HepG2 (cell line): ENCODE data around the gene CLVS2. TPM values are rescaled to one million over a fixed set of nuclear protein-coding genes. Genes with fewer than 3 reads are reported as not detected.

Source experiments
- ATAC-seq: fragments of 200-7000 bp; cut with Tn5 transposase; 3 replicates; pipeline ENCODE4 v1.9.1; 2020; ENCODE audit warnings: mild to moderate bottlenecking, moderate library complexity
- BruUV-seq: library from RNA; stranded (reverse); fragments of 400-500 nt; replicated peaks from 2 replicates; lab custom pipeline; 2021; lab: Mats Ljungman, UMichigan
- CTCF ChIA-PET: fragments of 300-600 bp; formaldehyde crosslinking; extraction: SDS; loops from one replicate; lab custom pipeline; 2021; ENCODE audit warnings: low total read pairs, inconsistent platforms, low intra/inter-chr PET ratio; lab: Yijun Ruan, JAX
- POLR2A ChIA-PET: fragments of 350-600 bp; sonication (Branson Sonifier 250); formaldehyde crosslinking; loops from one replicate; lab custom pipeline; 2020; ENCODE audit warnings: antibody characterized with exemption, inconsistent platforms; lab: Yijun Ruan, JAX
- DNase-seq: peaks from one replicate; pipeline ENCODE4 v3.0.0-alpha.2; 2015; ENCODE audit warnings: low spot score
- FAIRE-seq: peaks from 3 replicates; lab custom pipeline; 2011; peaks lifted over from hg19 to GRCh38; lab: Jason Lieb, UNC
- H2AFZ ChIP-seq: one replicate; pipeline ENCODE4 v1.6.1; 2011; ENCODE audit warnings: low read length, inconsistent platforms
- H3K27ac ChIP-seq: fragments of 300-600 bp; 3 replicates; pipeline ENCODE4 v1.8.0; 2011; ENCODE audit warnings: mixed run types, mild to moderate bottlenecking, mixed read lengths, low read length, inconsistent platforms; ENCODE audit not compliant: insufficient read depth; ENCODE audit errors: extremely low read length
- H3K27me3 ChIP-seq, 2 experiments: fragments of 200-600 bp in 1 of 2; 2 replicates in 1 of 2; 3 replicates in 1 of 2; pipeline versions ENCODE4 v1.6.0 to v1.8.0; 2011; ENCODE audit warnings: low read length in 2 of 2, mild to moderate bottlenecking in 2 of 2, moderate library complexity in 2 of 2, inconsistent platforms in 1 of 2; ENCODE audit not compliant: insufficient read depth in 2 of 2, control insufficient read depth in 1 of 2
- H3K36me3 ChIP-seq, 2 experiments: fragments of 200-600 bp in 1 of 2; replicated peaks in 1 of 2; 2 replicates in 1 of 2; 3 replicates in 1 of 2; pipeline versions ENCODE4 v1.5.1 to v1.8.0; 2011; ENCODE audit warnings: low read length in 2 of 2, inconsistent platforms in 1 of 2; ENCODE audit not compliant: insufficient read depth in 2 of 2, control insufficient read depth in 1 of 2
- H3K4me1 ChIP-seq: 2 replicates; pipeline ENCODE4 v1.5.1; 2012; ENCODE audit warnings: low read length, inconsistent platforms; ENCODE audit not compliant: insufficient read depth
- H3K4me2 ChIP-seq: 2 replicates; pipeline ENCODE4 v1.6.0; 2011; ENCODE audit warnings: low read depth, low read length, inconsistent platforms
- H3K4me3 ChIP-seq, 3 experiments: fragments of 200-600 bp in 1 of 3; sonication (generic), shearing (Covaris generic) in 1 of 3; replicated peaks in 1 of 3; 2 replicates each; pipeline ENCODE4 v1.5.1; 2011 to 2016; ENCODE audit warnings: low read length in 3 of 3, inconsistent platforms in 2 of 3, low read depth in 2 of 3, mild to moderate bottlenecking in 2 of 3, control low read depth in 1 of 3, mixed read lengths in 1 of 3; ENCODE audit not compliant: insufficient read depth in 1 of 3
- H3K79me2 ChIP-seq: one replicate; pipeline ENCODE4 v1.6.1; 2011; ENCODE audit warnings: low read length, inconsistent platforms; ENCODE audit not compliant: insufficient read depth
- H3K9ac ChIP-seq: 2 replicates; pipeline ENCODE4 v1.6.0; 2011; ENCODE audit warnings: mild to moderate bottlenecking, low read depth, low read length, inconsistent platforms; ENCODE audit not compliant: insufficient read depth
- H3K9me3 ChIP-seq: 2 replicates; pipeline ENCODE4 v1.5.1; 2012; ENCODE audit warnings: mild to moderate bottlenecking, low read length
- H4K20me1 ChIP-seq: 2 replicates; pipeline ENCODE4 v1.6.0; 2011; ENCODE audit warnings: inconsistent platforms, mild to moderate bottlenecking, low read length, moderate library complexity; ENCODE audit not compliant: insufficient read depth
- CHCHD3 ChIP-seq: sonication (generic); formaldehyde crosslinking; IDR thresholded peaks from 2 replicates; pipeline ENCODE4 v1.8.0; 2022; ENCODE audit warnings: mild to moderate bottlenecking, missing genetic modification reagents, moderate library complexity
- ELF1 ChIP-seq: sonication (generic); formaldehyde crosslinking; IDR thresholded peaks from 2 replicates; pipeline ENCODE4 v1.4.0; 2020; ENCODE audit warnings: missing genetic modification reagents
- FLYWCH1 ChIP-seq: sonication (generic); formaldehyde crosslinking; IDR thresholded peaks from 2 replicates; pipeline ENCODE4 v1.8.1; 2023; ENCODE audit warnings: mild to moderate bottlenecking, missing genetic modification reagents
- GABPB1 ChIP-seq: IDR thresholded peaks from 2 replicates; pipeline ENCODE4 v1.6.1; 2016; ENCODE audit warnings: mild to moderate bottlenecking, missing genetic modification reagents, moderate library complexity, missing compliant biosample characterization
- GATAD2A ChIP-seq: IDR thresholded peaks from 2 replicates; pipeline ENCODE4 v1.6.1; 2016
- MAFF ChIP-seq: IDR thresholded peaks from 2 replicates; pipeline ENCODE4 v1.6.1; 2011; ENCODE audit warnings: low read depth, low read length, improper control_type of control experiment
- MAFK ChIP-seq, 2 experiments: IDR thresholded peaks in 1 of 2; conservative IDR thresholded peaks in 1 of 2; 2 replicates each; pipeline ENCODE4 v1.6.1; 2011; ENCODE audit warnings: improper control_type of control experiment in 2 of 2, low read length in 2 of 2
- MBNL3 ChIP-seq: fragments of 250-450 bp; sonication (Bioruptor Pico); conservative IDR thresholded peaks from 2 replicates; pipeline ENCODE4 v1.8.0; 2022; ENCODE audit warnings: mild to moderate bottlenecking, inconsistent platforms
- PBX2 ChIP-seq: IDR thresholded peaks from 2 replicates; pipeline ENCODE4 v1.6.1; 2016; ENCODE audit warnings: control low read depth
- PRPF4 ChIP-seq: fragments of 200-400 bp; formaldehyde crosslinking; IDR thresholded peaks from 2 replicates; pipeline ENCODE4 v1.6.1; 2016; ENCODE audit warnings: low read length, low read depth; ENCODE audit not compliant: poor library complexity, severe bottlenecking
- ZFP1 ChIP-seq: IDR thresholded peaks from 2 replicates; pipeline ENCODE4 v1.6.1; 2016
- ZKSCAN5 ChIP-seq: sonication (generic); formaldehyde crosslinking; IDR thresholded peaks from 2 replicates; pipeline ENCODE4 v1.5.1; 2020; ENCODE audit warnings: mild to moderate bottlenecking, missing genetic modification reagents
- ZNF232 ChIP-seq: sonication (generic); formaldehyde crosslinking; IDR thresholded peaks from 2 replicates; pipeline ENCODE4 v1.4.0; 2020; ENCODE audit warnings: missing genetic modification reagents, borderline replicate concordance
- ZNF235 ChIP-seq: sonication (generic); formaldehyde crosslinking; IDR thresholded peaks from 2 replicates; pipeline ENCODE4 v1.8.1; 2023; ENCODE audit warnings: mild to moderate bottlenecking, missing genetic modification reagents, borderline replicate concordance
- ZNF468 ChIP-seq: sonication (generic); formaldehyde crosslinking; IDR thresholded peaks from 2 replicates; pipeline ENCODE4 v1.8.0; 2022; ENCODE audit warnings: mild to moderate bottlenecking, moderate library complexity, missing genetic modification reagents
- ZNF484 ChIP-seq: sonication (generic); formaldehyde crosslinking; IDR thresholded peaks from 2 replicates; pipeline ENCODE4 v1.5.1; 2020; ENCODE audit warnings: mild to moderate bottlenecking, low read depth, missing genetic modification reagents, borderline replicate concordance
- in situ Hi-C: cut with HindIII; loops from 2 replicates; pipeline ENCODE4 v1.10.0; 2017; ENCODE audit warnings: low pct_unique_long_range_greater_than_20kb; ENCODE audit not compliant: extremely low pct_ligation_motif_present
- intact Hi-C: fragments of 100-400 bp; cut with micrococcal nuclease; formaldehyde crosslinking; loops from one replicate; pipeline ENCODE4 v1.10.0; 2022; ENCODE audit not compliant: unreplicated experiment
- polyA plus RNA-seq, 8 experiments: library from polyadenylated mRNA; depleted of rRNA in 3 of 8; stranded (reverse) in 7 of 8; unstranded in 1 of 8; fragments of >200 nt; fragmentation: Illumina TruSeq in 4 of 8; extraction: Trizol in 4 of 8; gene quantifications; 2 replicates each; pipeline versions ENCODE4 v1.2.1 to v1.2.3, GENCODE V29; 2011 to 2016; ENCODE audit warnings: low read depth in 4 of 8, missing spikeins in 1 of 8, mixed read lengths in 1 of 8; ENCODE audit not compliant: insufficient read depth in 1 of 8
- total RNA-seq, 5 experiments: library from RNA; depleted of rRNA; stranded (reverse); fragments of >200 nt; fragmentation: Illumina TruSeq; extraction: Trizol; gene quantifications; 2 replicates each; pipeline ENCODE4 v1.2.3, GENCODE V29; 2016; ENCODE audit warnings: low read depth in 1 of 5
- TF ChIP-seq, protein P1 (sequence below): sonication (generic); formaldehyde crosslinking; conservative IDR thresholded peaks from 2 replicates; pipeline ENCODE4 v1.4.0; 2020; ENCODE audit warnings: missing genetic modification reagents
- TF ChIP-seq, protein P2 (sequence below): sonication (generic); formaldehyde crosslinking; IDR thresholded peaks from 2 replicates; pipeline ENCODE4 v1.5.0; 2020; ENCODE audit warnings: mild to moderate bottlenecking, missing genetic modification reagents

CLVS2 gene
- total and polyA plus RNA-seq, 2 of the 13 experiments (the other 11 are each of a cell fraction or from before 2014, with no cell fraction given) = not detected

- TF ChIP-seq, protein P1, sequence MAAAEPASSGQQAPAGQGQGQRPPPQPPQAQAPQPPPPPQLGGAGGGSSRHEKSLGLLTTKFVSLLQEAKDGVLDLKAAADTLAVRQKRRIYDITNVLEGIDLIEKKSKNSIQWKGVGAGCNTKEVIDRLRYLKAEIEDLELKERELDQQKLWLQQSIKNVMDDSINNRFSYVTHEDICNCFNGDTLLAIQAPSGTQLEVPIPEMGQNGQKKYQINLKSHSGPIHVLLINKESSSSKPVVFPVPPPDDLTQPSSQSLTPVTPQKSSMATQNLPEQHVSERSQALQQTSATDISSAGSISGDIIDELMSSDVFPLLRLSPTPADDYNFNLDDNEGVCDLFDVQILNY (CRISPR knock-in tag) = no peak
- TF ChIP-seq ZNF468 (CRISPR knock-in tag) = no peak
- TF ChIP-seq GATAD2A (CRISPR knock-in tag) = no peak
- no peak for TF ChIP-seq ZNF235
- TF ChIP-seq ZNF232 (CRISPR knock-in tag) = no peak
- TF ChIP-seq ZNF484 (CRISPR knock-in tag) = no peak
These were observed 39.7 kb upstream of the CLVS2 start (continued) for GRCh38 chr6:122956376-122956775.

- DNase-seq = no peak
- Histone ChIP-seq H3K27me3 (no peaks in the 10 kb centered on the region), H3K9ac (no peak overlapping the region), H3K4me3 (no peak overlapping the region), H3K79me2 (no peaks in the 10 kb centered on the region)
- no peak for FAIRE-seq
- CTCF ChIA-PET = no interaction called here
- BruUV-seq = no TSS peak
- in situ Hi-C loops = no loop called here
- TF ChIP-seq FLYWCH1 (no peak), ELF1 (CRISPR knock-in tag) (no peak), PBX2 (CRISPR knock-in tag) (no peak), CHCHD3 (CRISPR knock-in tag) (no peak), ZKSCAN5 (CRISPR knock-in tag) (no peak), GABPB1 (CRISPR knock-in tag) (no peak), MAFF (peak; percentile 55), MAFK (conservative IDR thresholded peaks at IDR 0.05 in 1 of 2, IDR thresholded peaks at IDR 0.05 in 1 of 2; ENCODE audit: low read length in 2 of 2) (peak; percentile 69 to 81), ZFP1 (CRISPR knock-in tag) (no peak), PRPF4 (no peak), MBNL3 (CRISPR knock-in tag) (no peak)
- TF ChIP-seq, protein P2, sequence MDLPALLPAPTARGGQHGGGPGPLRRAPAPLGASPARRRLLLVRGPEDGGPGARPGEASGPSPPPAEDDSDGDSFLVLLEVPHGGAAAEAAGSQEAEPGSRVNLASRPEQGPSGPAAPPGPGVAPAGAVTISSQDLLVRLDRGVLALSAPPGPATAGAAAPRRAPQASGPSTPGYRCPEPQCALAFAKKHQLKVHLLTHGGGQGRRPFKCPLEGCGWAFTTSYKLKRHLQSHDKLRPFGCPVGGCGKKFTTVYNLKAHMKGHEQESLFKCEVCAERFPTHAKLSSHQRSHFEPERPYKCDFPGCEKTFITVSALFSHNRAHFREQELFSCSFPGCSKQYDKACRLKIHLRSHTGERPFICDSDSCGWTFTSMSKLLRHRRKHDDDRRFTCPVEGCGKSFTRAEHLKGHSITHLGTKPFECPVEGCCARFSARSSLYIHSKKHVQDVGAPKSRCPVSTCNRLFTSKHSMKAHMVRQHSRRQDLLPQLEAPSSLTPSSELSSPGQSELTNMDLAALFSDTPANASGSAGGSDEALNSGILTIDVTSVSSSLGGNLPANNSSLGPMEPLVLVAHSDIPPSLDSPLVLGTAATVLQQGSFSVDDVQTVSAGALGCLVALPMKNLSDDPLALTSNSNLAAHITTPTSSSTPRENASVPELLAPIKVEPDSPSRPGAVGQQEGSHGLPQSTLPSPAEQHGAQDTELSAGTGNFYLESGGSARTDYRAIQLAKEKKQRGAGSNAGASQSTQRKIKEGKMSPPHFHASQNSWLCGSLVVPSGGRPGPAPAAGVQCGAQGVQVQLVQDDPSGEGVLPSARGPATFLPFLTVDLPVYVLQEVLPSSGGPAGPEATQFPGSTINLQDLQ (CRISPR knock-in tag) = no peak
- TF ChIP-seq, all 625 proteins: peak for 2
- H3K9me3 ChIP-seq = peaks cover 86% of the 10 kb centered on the region
- no peaks in the 10 kb centered on the region for H3K4me1 ChIP-seq
- POLR2A ChIA-PET = no interaction called here
- H3K27ac ChIP-seq = no peak overlapping the region
- H2AFZ ChIP-seq = no peak overlapping the region
- no peaks in the 10 kb centered on the region for H4K20me1 ChIP-seq
- no peak overlapping the region for H3K4me2 ChIP-seq
- no peaks in the 10 kb centered on the region for H3K36me3 ChIP-seq
- ATAC-seq = no peak
- intact Hi-C loops = no loop called here
These were observed 33.9 kb upstream of the CLVS2 start for GRCh38 chr6:122962000-122962624.
